ENCODE results near the gene SLC28A3. TPM values are rescaled to one million over a fixed set of nuclear protein-coding genes. Genes with fewer than 3 reads are reported as not detected.

SLC28A3 gene
- total RNA-seq, 2 experiments from 2014 or later = not detected

- ChIA-PET POLR2A (no interaction called here), CTCF (no interaction called here)
- ATAC-seq (ENCODE audit: poor library complexity) (no peak), DNase-seq (peak in 2 of 14 experiments; percentile 14 to 15)
- H3K27me3 Mint-ChIP-seq = no peaks in the 10 kb centered on the region
- H3K27ac ChIP-seq (ENCODE audit: low read depth in 1 of 2, low read length in 2 of 2) = no peak overlapping the region
- H3K36me3 Mint-ChIP-seq (ENCODE audit: low read depth) = no peaks in the 10 kb centered on the region
- H3K36me3 ChIP-seq (ENCODE audit: insufficient read depth, low read length) = no peaks in the 10 kb centered on the region
- no peak for TF ChIP-seq CTCF (IDR thresholded peaks at IDR 0.05)
- no peak overlapping the region for H3K27ac Mint-ChIP-seq
- H3K4me1 Mint-ChIP-seq (ENCODE audit: low read depth) = peaks cover 6% of the 10 kb centered on the region
- H3K27me3 ChIP-seq (ENCODE audit: control insufficient read depth in 1 of 2, insufficient read depth in 2 of 2, low read length in 2 of 2) = no peaks in the 10 kb centered on the region
- H3K4me1 ChIP-seq (ENCODE audit: insufficient read depth, low read length) = no peaks in the 10 kb centered on the region
- H3K4me3 Mint-ChIP-seq = no peak overlapping the region
- intact Hi-C loops (cut with DNase I, micrococcal nuclease) = no loop called here
- H3K9me3 ChIP-seq (ENCODE audit: control insufficient read depth in 1 of 2, insufficient read depth in 1 of 2, low read length in 2 of 2) = no peaks in the 10 kb centered on the region
- H3K9me3 Mint-ChIP-seq = no peaks in the 10 kb centered on the region
- no peak overlapping the region for H3K4me3 ChIP-seq (ENCODE audit: low read length)
Observed at GRCh38 chr9:84301851-84302250, 38.7 kb downstream of the SLC28A3 start.

GRCh38 chr9:84300271-84300670 is 40.3 kb downstream of the SLC28A3 start:
- Mint-ChIP-seq H3K4me3 (no peak overlapping the region), H3K36me3 (ENCODE audit: low read depth) (no peaks in the 10 kb centered on the region)
- no peak overlapping the region for H3K27ac ChIP-seq (ENCODE audit: low read depth in 1 of 2, low read length in 2 of 2)

GRCh38 chr9:84297162-84297821 is 43.3 kb downstream of the SLC28A3 start:
- ChIA-PET POLR2A (no interaction called here), CTCF (no interaction called here)
- DNase-seq (no peak), ATAC-seq (ENCODE audit: poor library complexity) (no peak)
- Mint-ChIP-seq H3K27me3 (no peaks in the 10 kb centered on the region), H3K9me3 (no peaks in the 10 kb centered on the region), H3K27ac (no peak overlapping the region), H3K4me3 (no peak overlapping the region), H3K4me1 (ENCODE audit: low read depth) (peaks cover 49% of the 10 kb centered on the region), H3K36me3 (ENCODE audit: low read depth) (no peaks in the 10 kb centered on the region)
- H3K36me3 ChIP-seq (ENCODE audit: insufficient read depth, low read length) = no peaks in the 10 kb centered on the region
- intact Hi-C loops (cut with DNase I, micrococcal nuclease) = no loop called here
- H3K27ac ChIP-seq (ENCODE audit: low read depth in 1 of 2, low read length in 2 of 2) = no peak overlapping the region
- H3K4me1 ChIP-seq (ENCODE audit: insufficient read depth, low read length) = peaks cover 36% of the 10 kb centered on the region
- no peaks in the 10 kb centered on the region for H3K27me3 ChIP-seq (ENCODE audit: control insufficient read depth in 1 of 2, insufficient read depth in 2 of 2, low read length in 2 of 2)
- no peak for TF ChIP-seq CTCF (IDR thresholded peaks at IDR 0.05)
- no peaks in the 10 kb centered on the region for H3K9me3 ChIP-seq (ENCODE audit: control insufficient read depth in 1 of 2, insufficient read depth in 1 of 2, low read length in 2 of 2)
- no peak overlapping the region for H3K4me3 ChIP-seq (ENCODE audit: low read length)

More at GRCh38 chr9:84300271-84300670, 40.3 kb downstream of the SLC28A3 start:
- Histone ChIP-seq H3K4me3 (ENCODE audit: low read length) (no peak overlapping the region), H3K27me3 (ENCODE audit: control insufficient read depth in 1 of 2, insufficient read depth in 2 of 2, low read length in 2 of 2) (no peaks in the 10 kb centered on the region), H3K9me3 (ENCODE audit: control insufficient read depth in 1 of 2, insufficient read depth in 1 of 2, low read length in 2 of 2) (no peaks in the 10 kb centered on the region), H3K36me3 (ENCODE audit: insufficient read depth, low read length) (no peaks in the 10 kb centered on the region), H3K4me1 (ENCODE audit: insufficient read depth, low read length) (peaks cover 15% of the 10 kb centered on the region)
- ChIA-PET CTCF (no interaction called here), POLR2A (no interaction called here)
- intact Hi-C loops (cut with DNase I, micrococcal nuclease) = no loop called here
- DNase-seq (no peak), ATAC-seq (ENCODE audit: poor library complexity) (no peak)
- Mint-ChIP-seq H3K4me1 (ENCODE audit: low read depth) (peaks cover 20% of the 10 kb centered on the region), H3K27ac (no peak overlapping the region), H3K27me3 (no peaks in the 10 kb centered on the region), H3K9me3 (no peaks in the 10 kb centered on the region)
- no peak for TF ChIP-seq CTCF (IDR thresholded peaks at IDR 0.05)

Data from CD4-positive, alpha-beta T cell (primary cell).